K562 (cell line): Measurements from ENCODE around the gene ZNF665. TPM values are rescaled to one million over a fixed set of nuclear protein-coding genes. Genes with fewer than 3 reads are reported as not detected.

Experiments used
- CEBPB ChIP-seq: fragments of 450-650 bp; IDR thresholded peaks from 2 replicates; pipeline ENCODE4 v1.6.1; 2016; ENCODE audit warnings: missing genetic modification characterization, missing compliant biosample characterization
- CEBPZ ChIP-seq: fragments of 150-350 bp; IDR thresholded peaks from 2 replicates; pipeline ENCODE4 v1.6.1; 2014; ENCODE audit warnings: low read depth, mild to moderate bottlenecking, low read length, borderline replicate concordance
- ELF2 ChIP-seq: fragments of 250-450 bp; sonication (Bioruptor Pico); IDR thresholded peaks from 2 replicates; pipeline ENCODE4 v1.5.0; 2021; ENCODE audit warnings: mild to moderate bottlenecking
- EP400 ChIP-seq: fragments of 450-650 bp; IDR thresholded peaks from 2 replicates; pipeline ENCODE4 v1.6.1; 2017; ENCODE audit warnings: antibody characterized with exemption, mild to moderate bottlenecking, moderate library complexity
- GABPA ChIP-seq: fragments of 200-800 bp; sonication (Bioruptor generic); conservative IDR thresholded peaks from 2 replicates; pipeline ENCODE4 v1.6.1; 2016; ENCODE audit warnings: low read depth, missing genetic modification characterization, missing compliant biosample characterization
- GTF2A2 ChIP-seq: IDR thresholded peaks from 2 replicates; pipeline ENCODE4 v1.6.1; 2016; ENCODE audit warnings: mild to moderate bottlenecking, missing genetic modification characterization, missing compliant biosample characterization
- JUND ChIP-seq, 2 experiments: IDR thresholded peaks; 2 replicates in 1 of 2; 3 replicates in 1 of 2; pipeline ENCODE4 v1.6.1; 2011; ENCODE audit warnings: borderline replicate concordance in 2 of 2, low read depth in 2 of 2, low read length in 2 of 2, improper control_type of control experiment in 1 of 2, missing biosample characterization in 1 of 2, missing genetic modification characterization in 1 of 2, missing genetic modification reagents in 1 of 2
- KLF16 ChIP-seq: IDR thresholded peaks from 2 replicates; pipeline ENCODE4 v1.6.1; 2016; ENCODE audit warnings: antibody characterized with exemption
- L3MBTL2 ChIP-seq: fragments of 450-650 bp; IDR thresholded peaks from 2 replicates; pipeline ENCODE4 v1.6.1; 2016; ENCODE audit warnings: mild to moderate bottlenecking, moderate library complexity
- POLR2AphosphoS5 ChIP-seq: IDR thresholded peaks from 2 replicates; pipeline ENCODE4 v1.6.1; 2011; ENCODE audit warnings: mild to moderate bottlenecking, low read depth, low read length, moderate library complexity; ENCODE audit not compliant: control insufficient read depth, insufficient read depth
- SNIP1 ChIP-seq: fragments of 450-650 bp; IDR thresholded peaks from 2 replicates; pipeline ENCODE4 v1.7.1; 2017; ENCODE audit warnings: low read depth, mild to moderate bottlenecking
- TBP ChIP-seq: optimal IDR thresholded peaks from 2 replicates; pipeline ENCODE3; 2011; ENCODE audit warnings: low read depth, low read length, improper control_type of control experiment
- TCF7 ChIP-seq: sonication (generic); IDR thresholded peaks from 2 replicates; pipeline ENCODE4 v1.6.1; 2016; ENCODE audit warnings: antibody characterized with exemption, borderline replicate concordance
- TGIF2 ChIP-seq: sonication (generic); formaldehyde crosslinking; IDR thresholded peaks from 2 replicates; pipeline ENCODE4 v1.8.1; 2022; ENCODE audit warnings: mild to moderate bottlenecking, missing genetic modification reagents, moderate library complexity
- ZNF140 ChIP-seq: fragments of 250-450 bp; sonication (Bioruptor Pico); IDR thresholded peaks from 2 replicates; pipeline ENCODE4 v1.8.0; 2021; ENCODE audit warnings: moderate library complexity, mild to moderate bottlenecking, inconsistent platforms
- ZNF318 ChIP-seq, 2 experiments: fragments of 450-650 bp; IDR thresholded peaks; 2 replicates each; pipeline ENCODE4 v1.6.1; 2016; ENCODE audit warnings: mild to moderate bottlenecking in 2 of 2, borderline replicate concordance in 1 of 2, low read depth in 1 of 2, moderate library complexity in 1 of 2
- ZNF77 ChIP-seq: fragments of 250-450 bp; sonication (Bioruptor Pico); IDR thresholded peaks from 2 replicates; pipeline ENCODE4 v1.5.0; 2020
- polyA plus RNA-seq, 8 experiments: library from polyadenylated mRNA; depleted of rRNA in 4 of 8; stranded (reverse) in 5 of 8; unstranded in 3 of 8; fragments of >200 nt; fragmentation: Nextera tagmentation in 2 of 8; fragmentation: Illumina TruSeq in 1 of 8; extraction: Ambion mirVana in 2 of 8; extraction: Trizol in 1 of 8; gene quantifications; 2 replicates each; pipeline versions ENCODE4 v1.2.1 to v1.2.3, GENCODE V29; 2011 to 2014; ENCODE audit warnings: inconsistent platforms in 1 of 8, missing spikeins in 1 of 8
- total RNA-seq, 7 experiments: library from RNA; depleted of rRNA in 6 of 7; stranded (reverse); fragments of >200 nt in 6 of 7; fragmentation: Illumina TruSeq in 2 of 7; extraction: Trizol in 2 of 7; gene quantifications; 2 replicates each; pipeline versions ENCODE4 v1.2.1 to v1.2.3, GENCODE V29; 2011 to 2021; ENCODE audit warnings: low replicate concordance in 1 of 7

The ZNF665 gene
- total and polyA plus RNA-seq, 9 of the 15 experiments (the other 6 are each of a cell fraction or from before 2014, with no cell fraction given): 1.9 to 7.6 (median 2.8) TPM

- TF ChIP-seq CEBPZ (no peak), SNIP1 (no peak), JUND (IDR thresholded peaks at IDR 0.05; ENCODE audit: borderline replicate concordance, low read depth, low read length) (no peak), JUND (tag; IDR thresholded peaks at IDR 0.05; ENCODE audit: borderline replicate concordance, low read depth, low read length) (no peak), ZNF77 (no peak), ZNF140 (CRISPR knock-in tag) (no peak), GTF2A2 (tag) (no peak), ELF2 (CRISPR knock-in tag) (peak; percentile 63), KLF16 (no peak), GABPA (tag) (peak; percentile 75), TGIF2 (CRISPR knock-in tag) (no peak), TCF7 (no peak), L3MBTL2 (peak; percentile 67), CEBPB (no peak), EP400 (peak; percentile 75), TBP (peak; percentile 66), ZNF318 (IDR thresholded peaks at IDR 0.05; ENCODE audit: borderline replicate concordance in 1 of 2, low read depth in 1 of 2) (no peak), POLR2AphosphoS5 (peak; percentile 67)
Observed at GRCh38 chr19:53192771-53193534, at the start of gene ZNF665 (continued).
